CD4-positive, alpha-beta T cell treated with Interferon gamma for 1 hour (primary cell): ENCODE measurements around the gene MED26.

Experiments
- DNase-seq: peaks from one replicate; pipeline ENCODE4 v3.0.0-alpha.2; 2020

The MED26 gene

GRCh38 chr19:16532440-16533234 is 95.4 kb downstream of the MED26 start:
- no peak for DNase-seq

GRCh38 chr19:16531380-16531669 is 96.7 kb downstream of the MED26 start:
- DNase-seq: no peak

GRCh38 chr19:16530540-16531379 is 97.2 kb downstream of the MED26 start:
- DNase-seq: no peak

DNA sequence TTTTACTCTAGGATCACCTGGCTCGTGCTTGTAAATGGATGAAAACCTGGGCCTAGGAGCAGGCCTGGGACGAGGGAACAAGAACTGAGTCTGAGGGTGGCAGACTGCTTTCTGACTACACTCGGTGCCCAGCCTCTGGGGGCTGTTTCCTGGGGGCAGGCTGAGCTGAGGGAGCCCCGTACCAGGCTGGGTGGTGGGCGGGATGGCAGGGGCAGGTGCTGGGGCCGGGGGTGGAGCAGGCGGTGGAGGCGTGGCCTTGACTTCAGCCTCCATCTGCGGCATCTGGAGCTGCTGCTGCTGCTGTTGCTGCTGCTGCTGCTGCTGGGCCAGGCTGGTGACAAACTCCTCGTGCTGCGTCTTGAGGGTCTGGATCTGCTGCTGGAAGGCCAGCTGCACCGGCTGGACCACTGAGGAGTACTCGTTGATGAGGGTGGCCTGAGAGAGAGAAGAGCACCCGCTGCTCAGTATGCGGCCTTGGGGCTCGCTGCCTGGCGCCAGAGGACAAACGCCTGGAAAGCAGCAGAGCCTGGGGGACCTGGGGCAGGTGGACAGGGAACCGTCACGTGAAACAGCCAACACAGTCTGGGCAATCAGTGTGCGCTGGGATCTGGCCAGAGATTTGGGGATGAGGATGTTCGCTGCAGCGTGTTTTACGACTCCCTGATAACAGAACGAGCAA is 98.4 kb downstream of the MED26 start:
- no peak for DNase-seq

DNA sequence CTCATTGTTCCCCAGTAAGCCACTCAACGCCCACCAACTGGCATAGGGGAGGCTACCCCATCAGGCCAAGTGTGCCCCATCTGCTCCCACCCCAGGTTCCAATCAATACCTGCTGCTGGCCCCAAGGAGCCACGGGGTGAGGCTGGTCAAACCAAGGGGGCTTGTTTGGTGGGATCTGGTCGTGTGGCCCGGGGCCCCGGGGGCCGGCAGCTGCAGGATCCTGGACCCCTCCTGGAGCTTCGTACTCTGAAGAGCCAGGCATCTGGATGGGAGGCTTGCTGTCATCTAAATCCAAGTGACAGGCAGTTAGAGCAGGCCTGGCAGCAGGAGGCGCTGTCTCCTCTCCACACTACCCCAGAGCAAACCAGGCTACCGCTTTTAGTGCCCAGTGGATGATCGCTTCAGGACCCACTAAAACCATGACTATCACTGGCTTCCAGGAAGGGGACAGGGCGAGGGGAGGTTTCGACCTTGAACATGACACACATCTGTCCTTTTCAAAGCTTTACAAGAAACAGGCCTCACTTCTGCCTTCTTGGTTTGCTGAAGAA is 100.0 kb downstream of the MED26 start:
- peak; percentile 34 for DNase-seq

DNA sequence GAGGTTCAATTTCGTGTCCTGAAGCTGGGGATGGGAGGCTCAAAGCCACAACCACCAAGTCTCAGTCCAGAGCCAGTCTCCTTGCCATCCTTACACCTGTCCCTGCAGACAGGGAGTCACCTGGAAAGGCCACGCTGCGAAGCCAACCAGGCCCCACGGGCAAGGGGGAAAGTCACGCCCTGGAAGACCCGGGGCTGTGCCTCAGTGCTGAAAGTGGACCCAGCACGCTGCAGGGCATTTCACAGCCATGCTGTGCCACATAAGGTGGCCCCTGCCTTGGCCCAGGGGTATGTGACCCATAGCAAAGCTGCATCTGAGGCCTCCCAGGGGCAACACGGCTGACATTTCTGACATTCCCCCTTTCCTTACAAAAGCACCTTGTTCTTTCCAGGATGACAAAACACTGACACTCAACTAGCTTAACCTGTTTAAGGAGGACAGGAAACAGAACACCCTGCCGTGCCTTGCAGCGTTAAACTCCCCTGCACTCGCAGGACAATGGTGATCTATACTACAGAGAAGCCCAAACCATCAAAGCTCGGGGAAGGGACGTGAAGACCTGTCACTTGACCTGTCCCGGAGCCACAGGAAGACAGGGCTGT is 100.6 kb downstream of the MED26 start:
- DNase-seq: no peak

DNA sequence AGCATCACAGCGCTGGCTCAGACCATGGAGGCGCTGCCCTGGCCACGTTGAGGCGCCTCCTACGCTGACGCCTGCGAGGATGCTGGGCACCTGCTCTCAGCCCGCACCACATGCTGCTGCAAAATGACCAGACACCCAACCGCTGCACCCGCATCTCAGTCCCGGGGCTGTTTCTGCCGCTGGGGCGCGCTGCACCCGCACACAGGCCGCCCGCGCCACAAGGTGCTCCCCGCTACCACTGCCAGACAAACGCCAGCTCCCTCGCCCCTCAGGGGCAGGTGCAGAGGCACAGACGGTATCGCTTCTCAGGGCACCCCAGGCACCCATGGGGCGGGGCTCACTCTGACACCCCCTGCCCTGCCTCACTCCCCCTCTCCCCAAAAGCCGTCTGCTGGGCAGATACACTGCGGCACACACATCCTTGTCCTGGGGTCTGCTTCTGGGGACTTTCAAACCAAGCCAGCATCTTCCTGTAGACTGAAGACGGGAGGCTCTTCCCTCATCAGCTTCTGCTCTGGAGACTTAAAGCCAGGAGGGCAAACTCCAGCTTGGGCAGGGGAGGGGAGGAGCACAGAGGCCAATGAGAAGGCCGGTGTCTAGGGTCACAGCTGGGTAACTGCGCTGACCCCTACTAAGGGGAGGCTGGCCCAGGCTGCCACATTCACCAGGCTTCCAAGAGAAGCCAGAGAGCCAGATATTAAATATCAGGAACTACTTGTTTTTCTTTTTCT is 102.1 kb downstream of the MED26 start:
- no peak for DNase-seq

DNA sequence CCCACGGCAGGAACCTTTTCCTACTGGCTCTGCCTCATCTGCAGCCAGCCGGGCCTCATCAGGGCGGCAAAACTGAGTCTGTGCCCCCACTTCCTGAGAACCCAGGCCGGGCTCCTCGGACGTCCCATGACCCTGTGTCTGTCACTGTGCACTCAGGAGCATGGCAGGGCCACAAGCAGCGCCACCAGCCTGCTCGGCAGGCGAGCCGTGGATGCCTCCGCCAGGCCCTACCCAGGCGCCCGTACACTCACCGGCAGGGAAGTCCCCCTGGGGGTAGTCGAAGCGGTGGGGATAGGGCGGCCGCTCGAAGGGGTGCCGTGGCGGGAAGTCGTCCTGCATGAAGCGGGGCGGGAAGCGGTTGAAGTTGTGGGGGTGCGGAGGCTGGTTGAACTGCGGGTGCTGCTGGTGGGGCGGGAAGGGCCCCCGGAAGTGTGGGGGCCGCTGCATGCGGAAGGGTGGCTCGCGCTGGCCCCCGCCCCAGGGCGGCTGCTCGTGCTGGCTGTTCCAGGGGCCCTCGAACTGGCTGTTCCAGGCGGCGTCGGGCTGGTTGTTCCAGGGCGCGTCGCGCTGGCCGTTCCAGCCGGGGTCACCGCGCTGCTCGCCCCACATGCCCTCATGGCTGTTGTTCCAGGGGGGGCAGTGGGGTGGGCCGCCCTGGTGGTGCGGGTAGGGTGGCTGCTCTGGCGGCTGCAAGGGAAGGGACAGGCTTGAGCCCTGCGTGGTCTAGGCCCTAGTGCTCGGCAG is 102.8 kb downstream of the MED26 start:
- DNase-seq: no peak
